HepG2 (cell line): ENCODE data around the gene EIF6. TPM values are rescaled to one million over a fixed set of nuclear protein-coding genes. Genes with fewer than 3 reads are reported as not detected.
A peak's percentile ranks its signal among the peaks of the same experiment; 100 is the strongest.

Source experiments
- ADNP ChIP-seq: sonication (generic); formaldehyde crosslinking; IDR thresholded peaks from 2 replicates; pipeline ENCODE4 v1.4.0; 2020; ENCODE audit warnings: missing genetic modification reagents
- ARHGAP35 ChIP-seq: sonication (generic); formaldehyde crosslinking; IDR thresholded peaks from 2 replicates; pipeline ENCODE4 v1.9.0; 2022; ENCODE audit warnings: mild to moderate bottlenecking, inconsistent platforms, moderate library complexity, missing genetic modification reagents, borderline replicate concordance
- DRAP1 ChIP-seq: IDR thresholded peaks from 2 replicates; pipeline ENCODE4 v1.6.1; 2016; ENCODE audit warnings: missing genetic modification reagents, missing compliant biosample characterization
- EZH2 ChIP-seq: conservative IDR thresholded peaks from 2 replicates; pipeline ENCODE4 v1.6.1; 2012; ENCODE audit warnings: mild to moderate bottlenecking, low read depth, low read length, moderate library complexity
- FOXA1 ChIP-seq, 2 experiments: fragments of 450-650 bp in 1 of 2; sonication (generic) in 1 of 2; formaldehyde crosslinking in 1 of 2; IDR thresholded peaks; 2 replicates each; pipeline versions ENCODE4 v1.4.0 to v1.6.1; 2016 to 2020; ENCODE audit warnings: missing genetic modification reagents in 1 of 2
- HNRNPL ChIP-seq: fragments of 200-400 bp; formaldehyde crosslinking; IDR thresholded peaks from 2 replicates; pipeline ENCODE4 v1.6.1; 2017; ENCODE audit warnings: mild to moderate bottlenecking, low read depth, low read length
- MIER2 ChIP-seq: IDR thresholded peaks from 2 replicates; pipeline ENCODE4 v1.6.1; 2016; ENCODE audit warnings: missing biosample characterization, missing genetic modification reagents
- NBN ChIP-seq: fragments of 450-650 bp; conservative IDR thresholded peaks from 2 replicates; pipeline ENCODE4 v1.6.1; 2017
- NR1H2 ChIP-seq: sonication (generic); formaldehyde crosslinking; IDR thresholded peaks from 2 replicates; pipeline ENCODE4 v1.8.1; 2022; ENCODE audit warnings: low read depth, missing genetic modification reagents, borderline replicate concordance
- NR2C2 ChIP-seq: sonication (generic); formaldehyde crosslinking; IDR thresholded peaks from 2 replicates; pipeline ENCODE4 v1.4.0; 2020; ENCODE audit warnings: missing genetic modification reagents, mild to moderate bottlenecking, moderate library complexity, borderline replicate concordance
- POGZ ChIP-seq: sonication (generic); formaldehyde crosslinking; IDR thresholded peaks from 2 replicates; pipeline ENCODE4 v1.4.0; 2020; ENCODE audit warnings: mild to moderate bottlenecking, missing genetic modification reagents
- RNF2 ChIP-seq: fragments of 450-650 bp; conservative IDR thresholded peaks from 2 replicates; pipeline ENCODE4 v1.6.1; 2016; ENCODE audit warnings: low read depth
- RORA ChIP-seq: sonication (generic); formaldehyde crosslinking; IDR thresholded peaks from 2 replicates; pipeline ENCODE4 v1.5.0; 2020; ENCODE audit warnings: mild to moderate bottlenecking, missing genetic modification reagents, moderate library complexity
- SIX4 ChIP-seq: sonication (generic); formaldehyde crosslinking; IDR thresholded peaks from 2 replicates; pipeline ENCODE4 v1.4.0; 2020; ENCODE audit warnings: missing genetic modification reagents
- YEATS2 ChIP-seq: sonication (generic); formaldehyde crosslinking; IDR thresholded peaks from 2 replicates; pipeline ENCODE4 v1.4.0; 2020; ENCODE audit warnings: missing genetic modification reagents, borderline replicate concordance
- ZBTB1 ChIP-seq: sonication (generic); formaldehyde crosslinking; IDR thresholded peaks from 2 replicates; pipeline ENCODE4 v1.4.0; 2020; ENCODE audit warnings: missing genetic modification reagents, borderline replicate concordance
- ZNF260 ChIP-seq: sonication (generic); formaldehyde crosslinking; IDR thresholded peaks from 2 replicates; pipeline ENCODE4 v1.4.0; 2020; ENCODE audit warnings: missing genetic modification reagents, low read depth, mild to moderate bottlenecking, borderline replicate concordance
- ZNF441 ChIP-seq: sonication (generic); formaldehyde crosslinking; IDR thresholded peaks from 2 replicates; pipeline ENCODE4 v1.7.0; 2021; ENCODE audit warnings: missing genetic modification reagents, borderline replicate concordance
- ZNF749 ChIP-seq: sonication (generic); formaldehyde crosslinking; IDR thresholded peaks from 2 replicates; pipeline ENCODE4 v1.8.0; 2022; ENCODE audit warnings: mild to moderate bottlenecking, missing genetic modification reagents, moderate library complexity, borderline replicate concordance
- ZNF850 ChIP-seq: sonication (generic); formaldehyde crosslinking; conservative IDR thresholded peaks from 2 replicates; pipeline ENCODE4 v1.9.0; 2021; ENCODE audit warnings: mild to moderate bottlenecking, missing genetic modification reagents
- polyA plus RNA-seq, 8 experiments: library from polyadenylated mRNA; depleted of rRNA in 3 of 8; stranded (reverse) in 7 of 8; unstranded in 1 of 8; fragments of >200 nt; fragmentation: Illumina TruSeq in 4 of 8; extraction: Trizol in 4 of 8; gene quantifications; 2 replicates each; pipeline versions ENCODE4 v1.2.1 to v1.2.3, GENCODE V29; 2011 to 2016; ENCODE audit warnings: low read depth in 4 of 8, missing spikeins in 1 of 8, mixed read lengths in 1 of 8; ENCODE audit not compliant: insufficient read depth in 1 of 8
- total RNA-seq, 5 experiments: library from RNA; depleted of rRNA; stranded (reverse); fragments of >200 nt; fragmentation: Illumina TruSeq; extraction: Trizol; gene quantifications; 2 replicates each; pipeline ENCODE4 v1.2.3, GENCODE V29; 2016; ENCODE audit warnings: low read depth in 1 of 5
- TF ChIP-seq, protein P1 (sequence below): sonication (generic); formaldehyde crosslinking; IDR thresholded peaks from 2 replicates; pipeline ENCODE4 v1.4.0; 2020; ENCODE audit warnings: missing genetic modification reagents, mild to moderate bottlenecking, borderline replicate concordance
- TF ChIP-seq, protein P2 (sequence below): sonication (generic); formaldehyde crosslinking; IDR thresholded peaks from 2 replicates; pipeline ENCODE4 v1.4.0; 2020; ENCODE audit warnings: mild to moderate bottlenecking, missing genetic modification reagents
- TF ChIP-seq, protein P3 (sequence below): sonication (generic); formaldehyde crosslinking; IDR thresholded peaks from 2 replicates; pipeline ENCODE4 v1.5.0; 2020; ENCODE audit warnings: missing genetic modification reagents, mild to moderate bottlenecking, borderline replicate concordance
- TF ChIP-seq, protein P4 (sequence below): fragments of 450-650 bp; IDR thresholded peaks from 2 replicates; pipeline ENCODE4 v1.6.1; 2016

Gene EIF6
- total and polyA plus RNA-seq, 2 of the 13 experiments (the other 11 are each of a cell fraction or from before 2014, with no cell fraction given) = 462 to 466 TPM

DNA sequence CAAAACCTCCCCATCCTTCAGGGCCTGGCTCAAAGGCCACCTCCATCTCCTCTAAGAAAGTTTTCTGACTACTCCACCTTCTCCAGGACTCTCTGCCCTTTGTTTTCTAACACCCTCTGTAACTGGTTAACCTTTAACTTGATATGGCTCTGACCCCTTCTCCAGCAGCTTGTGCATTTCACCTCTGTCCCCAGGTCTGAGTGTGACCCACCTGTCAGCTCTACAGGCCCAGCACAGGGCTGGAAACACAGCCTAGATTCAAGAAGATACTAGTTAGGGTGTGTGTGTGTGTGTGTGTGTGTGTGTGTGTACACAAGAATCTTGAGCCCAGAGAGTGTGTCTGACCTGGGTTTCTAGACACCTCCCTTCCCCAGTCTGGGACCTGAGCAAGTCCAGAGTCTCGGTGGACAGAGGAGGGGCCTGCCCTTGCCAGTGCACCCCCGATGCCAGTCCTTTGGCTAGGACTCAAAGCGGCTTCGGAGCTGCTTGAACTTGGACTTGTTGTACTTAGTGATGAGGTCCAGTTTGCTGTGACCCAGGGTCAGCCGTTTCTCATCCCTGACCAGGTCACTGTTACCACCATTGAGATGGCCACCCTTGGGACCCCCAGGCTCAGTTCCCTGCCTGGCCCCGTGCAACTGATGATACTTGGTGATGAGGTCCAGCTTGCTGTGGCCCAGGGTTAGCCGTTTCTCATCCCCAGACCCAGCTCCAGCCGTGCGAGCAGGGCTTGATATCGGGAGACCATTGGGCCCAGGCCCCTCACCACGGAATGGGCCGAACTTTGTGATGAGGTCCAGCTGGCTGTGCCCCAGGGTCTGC lies 1.7 kb upstream of the EIF6 start (continued):
- TF ChIP-seq YEATS2 (CRISPR knock-in tag) = no peak
- no peak for TF ChIP-seq RORA (CRISPR knock-in tag)
- no peak for TF ChIP-seq MIER2 (CRISPR knock-in tag)
- TF ChIP-seq, protein P1, sequence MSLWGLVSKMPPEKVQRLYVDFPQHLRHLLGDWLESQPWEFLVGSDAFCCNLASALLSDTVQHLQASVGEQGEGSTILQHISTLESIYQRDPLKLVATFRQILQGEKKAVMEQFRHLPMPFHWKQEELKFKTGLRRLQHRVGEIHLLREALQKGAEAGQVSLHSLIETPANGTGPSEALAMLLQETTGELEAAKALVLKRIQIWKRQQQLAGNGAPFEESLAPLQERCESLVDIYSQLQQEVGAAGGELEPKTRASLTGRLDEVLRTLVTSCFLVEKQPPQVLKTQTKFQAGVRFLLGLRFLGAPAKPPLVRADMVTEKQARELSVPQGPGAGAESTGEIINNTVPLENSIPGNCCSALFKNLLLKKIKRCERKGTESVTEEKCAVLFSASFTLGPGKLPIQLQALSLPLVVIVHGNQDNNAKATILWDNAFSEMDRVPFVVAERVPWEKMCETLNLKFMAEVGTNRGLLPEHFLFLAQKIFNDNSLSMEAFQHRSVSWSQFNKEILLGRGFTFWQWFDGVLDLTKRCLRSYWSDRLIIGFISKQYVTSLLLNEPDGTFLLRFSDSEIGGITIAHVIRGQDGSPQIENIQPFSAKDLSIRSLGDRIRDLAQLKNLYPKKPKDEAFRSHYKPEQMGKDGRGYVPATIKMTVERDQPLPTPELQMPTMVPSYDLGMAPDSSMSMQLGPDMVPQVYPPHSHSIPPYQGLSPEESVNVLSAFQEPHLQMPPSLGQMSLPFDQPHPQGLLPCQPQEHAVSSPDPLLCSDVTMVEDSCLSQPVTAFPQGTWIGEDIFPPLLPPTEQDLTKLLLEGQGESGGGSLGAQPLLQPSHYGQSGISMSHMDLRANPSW = no peak
- no peak for TF ChIP-seq ZNF441 (CRISPR knock-in tag)
- TF ChIP-seq ZNF749 (CRISPR knock-in tag) = no peak
- no peak for TF ChIP-seq ARHGAP35 (CRISPR knock-in tag)
- peak; percentile 76; the same call in 1 of the 2 replicates for TF ChIP-seq HNRNPL
- TF ChIP-seq POGZ (CRISPR knock-in tag) = no peak
- TF ChIP-seq, protein P2, sequence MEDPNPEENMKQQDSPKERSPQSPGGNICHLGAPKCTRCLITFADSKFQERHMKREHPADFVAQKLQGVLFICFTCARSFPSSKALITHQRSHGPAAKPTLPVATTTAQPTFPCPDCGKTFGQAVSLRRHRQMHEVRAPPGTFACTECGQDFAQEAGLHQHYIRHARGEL (CRISPR knock-in tag) = no peak
- peak; percentile 48; the same call in 1 of the 2 replicates for TF ChIP-seq SIX4
- TF ChIP-seq FOXA1 (IDR thresholded peaks at IDR 0.05) = no peak
- peak; percentile 21; the same call in 1 of the 2 replicates for TF ChIP-seq FOXA1 (CRISPR knock-in tag; IDR thresholded peaks at IDR 0.05)
- no peak for TF ChIP-seq ZNF850 (CRISPR knock-in tag)
- no peak for TF ChIP-seq EZH2
- TF ChIP-seq, protein P3, sequence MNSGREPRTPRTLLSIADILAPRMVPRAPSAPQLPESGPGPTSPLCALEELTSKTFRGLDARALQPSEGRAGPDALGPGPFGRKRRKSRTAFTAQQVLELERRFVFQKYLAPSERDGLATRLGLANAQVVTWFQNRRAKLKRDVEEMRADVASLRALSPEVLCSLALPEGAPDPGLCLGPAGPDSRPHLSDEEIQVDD (CRISPR knock-in tag) = no peak
- TF ChIP-seq NBN = no peak
- TF ChIP-seq ADNP = no peak
- TF ChIP-seq, protein P4, sequence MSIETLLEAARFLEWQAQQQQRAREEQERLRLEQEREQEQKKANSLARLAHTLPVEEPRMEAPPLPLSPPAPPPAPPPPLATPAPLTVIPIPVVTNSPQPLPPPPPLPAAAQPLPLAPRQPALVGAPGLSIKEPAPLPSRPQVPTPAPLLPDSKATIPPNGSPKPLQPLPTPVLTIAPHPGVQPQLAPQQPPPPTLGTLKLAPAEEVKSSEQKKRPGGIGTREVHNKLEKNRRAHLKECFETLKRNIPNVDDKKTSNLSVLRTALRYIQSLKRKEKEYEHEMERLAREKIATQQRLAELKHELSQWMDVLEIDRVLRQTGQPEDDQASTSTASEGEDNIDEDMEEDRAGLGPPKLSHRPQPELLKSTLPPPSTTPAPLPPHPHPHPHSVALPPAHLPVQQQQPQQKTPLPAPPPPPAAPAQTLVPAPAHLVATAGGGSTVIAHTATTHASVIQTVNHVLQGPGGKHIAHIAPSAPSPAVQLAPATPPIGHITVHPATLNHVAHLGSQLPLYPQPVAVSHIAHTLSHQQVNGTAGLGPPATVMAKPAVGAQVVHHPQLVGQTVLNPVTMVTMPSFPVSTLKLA = no peak
- TF ChIP-seq RNF2 = 0 out of 2 replicates have a peak, but pooled peaks have one; percentile 41
- TF ChIP-seq NR1H2 (CRISPR knock-in tag) = no peak
- TF ChIP-seq ZNF260 (CRISPR knock-in tag) = no peak
- TF ChIP-seq ZBTB1 (CRISPR knock-in tag) = no peak
- peak; percentile 67; the same call in 1 of the 2 replicates for TF ChIP-seq NR2C2
- peak; percentile 91 for TF ChIP-seq DRAP1 (CRISPR knock-in tag)
